ENCODE data around the gene SCYL1.

DNA sequence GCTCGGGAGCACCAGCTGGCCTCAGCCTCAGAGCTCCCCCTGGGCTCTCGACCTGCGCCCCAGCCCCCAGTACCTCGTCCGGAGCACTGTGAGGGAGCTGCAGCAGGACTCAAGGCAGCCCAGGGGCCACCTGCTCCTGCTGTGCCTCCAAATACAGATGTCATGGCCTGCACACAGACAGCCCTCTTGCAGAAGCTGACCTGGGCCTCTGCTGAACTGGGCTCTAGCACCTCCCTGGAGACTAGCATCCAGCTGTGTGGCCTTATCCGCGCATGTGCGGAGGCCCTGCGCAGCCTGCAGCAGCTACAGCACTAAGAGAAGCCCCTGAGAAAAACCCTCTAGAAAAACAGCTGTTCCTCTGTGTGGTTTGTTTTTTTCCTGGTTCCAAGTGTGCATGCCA is 46.5 kb downstream of the SCYL1 start:
- TF ChIP-seq, protein P1, sequence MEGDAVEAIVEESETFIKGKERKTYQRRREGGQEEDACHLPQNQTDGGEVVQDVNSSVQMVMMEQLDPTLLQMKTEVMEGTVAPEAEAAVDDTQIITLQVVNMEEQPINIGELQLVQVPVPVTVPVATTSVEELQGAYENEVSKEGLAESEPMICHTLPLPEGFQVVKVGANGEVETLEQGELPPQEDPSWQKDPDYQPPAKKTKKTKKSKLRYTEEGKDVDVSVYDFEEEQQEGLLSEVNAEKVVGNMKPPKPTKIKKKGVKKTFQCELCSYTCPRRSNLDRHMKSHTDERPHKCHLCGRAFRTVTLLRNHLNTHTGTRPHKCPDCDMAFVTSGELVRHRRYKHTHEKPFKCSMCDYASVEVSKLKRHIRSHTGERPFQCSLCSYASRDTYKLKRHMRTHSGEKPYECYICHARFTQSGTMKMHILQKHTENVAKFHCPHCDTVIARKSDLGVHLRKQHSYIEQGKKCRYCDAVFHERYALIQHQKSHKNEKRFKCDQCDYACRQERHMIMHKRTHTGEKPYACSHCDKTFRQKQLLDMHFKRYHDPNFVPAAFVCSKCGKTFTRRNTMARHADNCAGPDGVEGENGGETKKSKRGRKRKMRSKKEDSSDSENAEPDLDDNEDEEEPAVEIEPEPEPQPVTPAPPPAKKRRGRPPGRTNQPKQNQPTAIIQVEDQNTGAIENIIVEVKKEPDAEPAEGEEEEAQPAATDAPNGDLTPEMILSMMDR (IDR thresholded peaks at IDR 0.05): no peak
- TF ChIP-seq EZH2 (IDR thresholded peaks at IDR 0.05; ENCODE audit: borderline replicate concordance, insufficient read depth, low read depth, low read length, poor library complexity, severe bottlenecking): no peak

Measured in B cell (primary cell).